ENCODE results near the gene CEP85. TPM values are rescaled to one million over a fixed set of nuclear protein-coding genes. Genes with fewer than 3 reads are reported as not detected.

Gene CEP85, protein sequence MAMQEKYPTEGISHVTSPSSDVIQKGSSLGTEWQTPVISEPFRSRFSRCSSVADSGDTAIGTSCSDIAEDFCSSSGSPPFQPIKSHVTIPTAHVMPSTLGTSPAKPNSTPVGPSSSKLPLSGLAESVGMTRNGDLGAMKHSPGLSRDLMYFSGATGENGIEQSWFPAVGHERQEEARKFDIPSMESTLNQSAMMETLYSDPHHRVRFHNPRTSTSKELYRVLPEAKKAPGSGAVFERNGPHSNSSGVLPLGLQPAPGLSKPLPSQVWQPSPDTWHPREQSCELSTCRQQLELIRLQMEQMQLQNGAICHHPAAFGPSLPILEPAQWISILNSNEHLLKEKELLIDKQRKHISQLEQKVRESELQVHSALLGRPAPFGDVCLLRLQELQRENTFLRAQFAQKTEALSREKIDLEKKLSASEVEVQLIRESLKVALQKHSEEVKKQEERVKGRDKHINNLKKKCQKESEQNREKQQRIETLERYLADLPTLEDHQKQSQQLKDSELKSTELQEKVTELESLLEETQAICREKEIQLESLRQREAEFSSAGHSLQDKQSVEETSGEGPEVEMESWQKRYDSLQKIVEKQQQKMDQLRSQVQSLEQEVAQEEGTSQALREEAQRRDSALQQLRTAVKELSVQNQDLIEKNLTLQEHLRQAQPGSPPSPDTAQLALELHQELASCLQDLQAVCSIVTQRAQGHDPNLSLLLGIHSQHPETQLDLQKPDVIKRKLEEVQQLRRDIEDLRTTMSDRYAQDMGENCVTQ
- 10 to 100 TPM; 30.3 to 32.6 TPM for total RNA-seq

DNA sequence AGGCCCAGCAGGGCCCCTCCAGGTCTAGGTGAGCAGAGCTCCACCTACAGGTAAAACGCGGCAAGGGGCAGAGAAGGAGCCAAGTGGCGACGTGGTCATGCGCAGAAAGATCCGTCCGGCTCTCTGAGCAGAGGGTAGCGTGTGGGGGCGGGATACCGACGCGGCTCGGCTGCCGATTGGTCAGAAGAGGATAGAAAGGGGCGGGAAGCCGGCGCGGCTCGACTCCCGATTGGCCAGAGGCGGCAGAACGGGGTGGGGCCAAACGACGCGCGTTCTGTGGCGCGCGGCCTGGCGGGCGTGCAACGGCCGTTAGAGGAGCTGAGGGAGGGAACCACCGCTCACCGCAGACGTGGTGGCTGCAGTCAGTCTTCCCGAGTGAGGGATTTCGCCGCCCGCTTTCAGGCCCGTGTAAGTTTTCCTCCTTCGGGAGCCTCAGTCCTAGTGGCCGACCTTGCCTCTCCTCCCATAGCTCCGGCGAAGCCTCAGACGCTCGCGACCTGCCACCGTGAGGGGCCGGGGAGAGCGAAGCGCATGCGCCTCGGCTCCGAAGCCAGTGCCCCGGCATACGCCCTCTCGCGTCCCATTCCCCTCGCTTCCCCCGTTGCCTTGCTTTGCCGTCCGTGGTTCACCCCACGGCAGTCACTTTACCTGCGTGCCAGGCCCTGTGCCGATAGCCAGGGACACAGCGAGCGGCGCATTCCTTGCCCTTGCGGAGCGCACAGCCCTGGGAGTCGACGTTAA lies at the start of gene CEP85:
Gene CEP85 (plus strand): TSS at position 298 of the 741 bp plus-strand sequence. CDS start 5,584 bp downstream, outside the sequence.
- peak within 1 kb of the TSS; percentile 96 for H3K4me3 Mint-ChIP-seq
- H3K27me3 Mint-ChIP-seq: no peaks in the 10 kb centered on the region
- H3K27ac Mint-ChIP-seq: peak within 1 kb of the TSS; percentile 86
- intact Hi-C loops (cut with micrococcal nuclease): loop anchor here (1.0 to 5.0 kb wide), 6 partner anchors 41 to 802 kb away; partner anchors contain the start of genes MACO1, PDIK1L and ZNF593
- H3K9me3 Mint-ChIP-seq: no peaks in the 10 kb centered on the region
- H3K36me3 Mint-ChIP-seq: peaks cover 10% of the 10 kb centered on the region
- POLR2A ChIA-PET: interaction anchor here (0.8 to 3.0 kb wide), 12 partner anchors 26 to 266 kb away, joined by 3 to 19 read pairs (median 4); partner anchors contain the start of genes C1orf232, PDIK1L, ZNF593 and ZNF593OS
- H3K4me1 Mint-ChIP-seq (ENCODE audit: low read depth): peaks cover 36% of the 10 kb centered on the region
- CTCF ChIA-PET: interaction anchor here (0.6 to 4.2 kb wide), 63 partner anchors 9 to 338 kb away, joined by 3 to 80 read pairs (median 5); partner anchors contain the start of genes C1orf232, CATSPER4, CD52 and DHDDS
- DNase-seq: peak; percentile 99

DNA sequence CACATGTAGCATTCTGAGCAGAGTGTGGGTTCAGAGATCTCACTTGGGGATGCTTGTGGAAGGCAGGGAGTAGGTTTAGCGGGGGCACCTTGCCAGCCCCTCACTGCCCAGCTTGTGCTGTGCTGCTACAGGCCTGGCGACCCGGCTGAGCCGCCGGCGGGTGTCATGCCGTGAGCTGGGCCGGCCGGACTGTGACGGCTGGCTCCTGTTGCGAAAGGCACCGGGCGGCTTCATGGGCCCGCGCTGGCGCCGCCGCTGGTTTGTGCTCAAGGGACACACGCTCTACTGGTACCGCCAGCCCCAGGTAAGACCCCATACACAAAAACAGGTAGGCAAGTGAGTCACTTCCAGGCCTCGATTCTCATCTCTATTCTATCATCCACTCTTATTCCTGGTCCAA lies 49.1 kb upstream of the CEP85 start:
- Mint-ChIP-seq H3K36me3 (no peaks in the 10 kb centered on the region), H3K27me3 (no peaks in the 10 kb centered on the region), H3K4me3 (no peak overlapping the region), H3K27ac (no peak overlapping the region), H3K9me3 (no peaks in the 10 kb centered on the region), H3K4me1 (ENCODE audit: low read depth) (peaks cover 5% of the 10 kb centered on the region)
- intact Hi-C loops (cut with micrococcal nuclease): no loop called here
- no peak for DNase-seq
- POLR2A ChIA-PET: no interaction called here
- CTCF ChIA-PET: no interaction called here

DNA sequence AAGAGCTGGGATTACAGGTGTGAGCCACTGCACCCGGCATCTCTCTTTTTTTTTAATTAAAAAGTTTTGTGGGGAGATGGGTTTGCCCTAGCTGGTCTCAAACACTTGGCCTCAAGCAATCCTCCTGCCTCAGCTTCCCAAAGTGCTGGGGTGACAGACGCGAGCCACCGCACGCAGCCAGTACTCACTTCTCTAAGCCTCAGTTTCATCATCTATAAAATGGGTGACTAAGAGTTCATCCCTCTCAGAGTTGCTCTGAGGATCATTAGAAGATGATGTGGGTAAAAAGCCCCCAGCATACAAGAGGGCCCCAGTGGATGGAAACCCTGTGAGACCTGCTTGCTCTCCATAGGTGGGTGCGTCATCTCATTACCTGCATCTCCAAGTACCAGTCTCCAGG lies 46.1 kb upstream of the CEP85 start:
- no peak overlapping the region for H3K4me3 Mint-ChIP-seq
- H3K27me3 Mint-ChIP-seq: no peaks in the 10 kb centered on the region
- no peak for DNase-seq
- CTCF ChIA-PET: interaction anchor here (1.3 kb wide), 1 partner anchor 26 kb away, joined by 3 read pairs; no protein-coding TSS in a partner anchor
- no peaks in the 10 kb centered on the region for H3K36me3 Mint-ChIP-seq
- POLR2A ChIA-PET: no interaction called here
- no peak overlapping the region for H3K27ac Mint-ChIP-seq
- H3K4me1 Mint-ChIP-seq (ENCODE audit: low read depth): peaks cover 7% of the 10 kb centered on the region
- no peaks in the 10 kb centered on the region for H3K9me3 Mint-ChIP-seq
- intact Hi-C loops (cut with micrococcal nuclease): no loop called here

DNA sequence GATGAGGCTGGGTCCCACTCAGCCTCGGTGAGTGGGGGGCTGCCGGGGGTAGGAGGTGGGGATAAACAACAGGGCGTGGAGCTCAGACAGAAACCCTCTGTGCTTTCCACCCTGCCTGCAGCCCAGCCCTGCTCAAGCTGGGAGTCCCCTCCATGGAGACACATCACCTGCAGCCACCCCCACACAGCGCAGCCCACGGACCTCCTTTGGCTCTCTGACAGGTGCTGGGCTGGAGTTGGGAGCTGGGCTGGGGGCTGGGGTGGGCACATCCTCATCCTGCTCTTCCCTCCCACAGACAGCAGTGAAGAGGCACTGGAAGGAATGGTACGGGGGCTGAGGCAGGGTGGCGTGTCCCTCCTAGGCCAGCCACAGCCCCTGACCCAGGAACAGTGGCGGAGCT lies 45.5 kb upstream of the CEP85 start:
- ChIA-PET CTCF (interaction anchor here (1.0 to 2.1 kb wide), 4 partner anchors 19 to 45 kb away, joined by 3 to 7 read pairs (median 4); partner anchors contain the start of genes CEP85 and ZNF593), POLR2A (no interaction called here)
- Mint-ChIP-seq H3K4me3 (no peak overlapping the region), H3K9me3 (no peaks in the 10 kb centered on the region), H3K27ac (no peak overlapping the region), H3K4me1 (ENCODE audit: low read depth) (peaks cover 7% of the 10 kb centered on the region), H3K36me3 (no peaks in the 10 kb centered on the region), H3K27me3 (no peaks in the 10 kb centered on the region)
- no peak for DNase-seq
- intact Hi-C loops (cut with micrococcal nuclease): no loop called here

DNA sequence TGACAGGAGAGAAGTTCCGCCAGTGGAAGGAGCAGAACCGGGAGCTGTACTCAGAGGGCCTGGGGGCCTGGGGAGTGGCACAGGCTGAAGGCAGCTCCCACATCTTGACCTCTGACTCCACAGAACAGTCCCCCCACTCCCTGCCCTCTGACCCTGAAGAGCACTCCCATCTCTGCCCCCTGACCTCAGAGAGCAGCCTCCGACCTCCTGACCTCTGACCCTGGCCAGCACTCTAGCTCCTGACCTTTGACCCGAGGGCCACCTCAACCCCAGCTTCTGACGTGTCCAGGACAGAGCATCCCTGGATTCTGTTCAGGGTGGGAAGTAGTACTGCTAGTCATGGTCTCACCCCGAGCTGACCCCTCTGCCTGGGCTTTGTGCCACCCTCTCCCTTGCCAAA lies 44.7 kb upstream of the CEP85 start:
- H3K27me3 Mint-ChIP-seq: no peaks in the 10 kb centered on the region
- H3K27ac Mint-ChIP-seq: no peak overlapping the region
- POLR2A ChIA-PET: no interaction called here
- no peaks in the 10 kb centered on the region for H3K9me3 Mint-ChIP-seq
- H3K36me3 Mint-ChIP-seq: no peaks in the 10 kb centered on the region
- CTCF ChIA-PET: interaction anchor here (1.0 to 2.1 kb wide), 5 partner anchors 20 to 133 kb away, joined by 3 to 7 read pairs (median 3); partner anchors contain the start of genes CEP85 and ZNF593
- intact Hi-C loops (cut with micrococcal nuclease): no loop called here
- H3K4me1 Mint-ChIP-seq (ENCODE audit: low read depth): peaks cover 10% of the 10 kb centered on the region
- DNase-seq: no peak
- no peak overlapping the region for H3K4me3 Mint-ChIP-seq

DNA sequence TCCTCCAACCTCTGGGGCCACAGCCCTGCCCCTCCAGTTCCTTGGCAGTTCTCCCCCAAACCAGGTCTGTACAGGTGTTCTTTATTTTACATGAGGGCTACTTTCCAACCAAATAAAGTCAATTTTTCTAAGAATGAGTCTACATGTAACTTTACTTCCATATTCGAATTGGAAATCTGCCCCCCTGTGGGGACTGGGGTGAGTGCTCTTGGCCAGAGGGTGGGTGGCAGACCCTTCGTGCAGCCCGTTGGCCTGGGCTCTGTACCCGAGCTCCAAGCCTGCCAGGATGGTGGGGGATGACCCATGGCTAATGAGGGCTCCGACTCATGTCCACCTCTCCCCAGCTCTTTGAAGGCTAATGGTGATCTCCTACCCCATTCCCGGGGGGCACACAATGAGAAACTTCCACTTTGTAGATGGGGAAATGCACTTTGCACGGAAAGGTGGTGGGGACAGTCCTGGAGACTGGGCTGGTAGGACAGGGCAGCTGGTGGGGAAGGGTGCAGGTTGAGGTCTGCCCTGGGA lies 44.2 kb upstream of the CEP85 start:
- ChIA-PET POLR2A (no interaction called here), CTCF (interaction anchor here (1.0 to 2.1 kb wide), 4 partner anchors 20 to 132 kb away, joined by 3 to 7 read pairs (median 4); partner anchors contain the start of genes CEP85 and ZNF593)
- Mint-ChIP-seq H3K4me3 (no peak overlapping the region), H3K36me3 (no peaks in the 10 kb centered on the region), H3K27me3 (no peaks in the 10 kb centered on the region), H3K9me3 (no peaks in the 10 kb centered on the region), H3K4me1 (ENCODE audit: low read depth) (peaks cover 10% of the 10 kb centered on the region), H3K27ac (no peak overlapping the region)
- no peak for DNase-seq
- intact Hi-C loops (cut with micrococcal nuclease): no loop called here

DNA sequence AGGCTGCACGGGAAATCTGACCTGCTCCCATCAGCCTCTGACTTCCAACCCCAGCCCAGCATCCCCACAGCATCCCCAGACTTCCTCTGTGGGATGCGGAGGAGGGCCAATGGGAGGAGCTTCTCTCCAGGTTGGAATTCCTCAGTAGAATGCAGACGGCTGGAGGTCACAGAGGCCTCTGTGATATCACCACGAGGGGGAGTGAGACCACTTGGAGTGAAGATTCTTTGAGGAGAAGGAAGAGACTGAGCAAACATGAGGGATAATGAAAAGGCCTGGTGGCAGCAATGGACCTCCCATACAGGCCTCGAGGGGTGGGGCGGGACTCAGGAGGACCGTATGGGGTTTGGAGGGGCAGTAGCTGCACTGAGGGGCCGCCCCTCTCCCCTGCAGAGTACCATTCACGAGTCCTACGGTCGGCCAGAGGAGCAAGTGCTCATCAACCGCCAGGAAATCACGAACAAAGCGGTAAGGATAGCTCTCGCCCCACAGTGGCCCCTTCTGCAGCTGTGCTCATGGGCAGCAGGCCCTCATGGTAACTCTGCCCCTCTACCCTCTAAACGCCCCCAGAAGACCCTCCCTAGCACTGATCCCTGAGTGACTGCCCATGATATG lies 43.5 kb upstream of the CEP85 start, which contains the start of gene CATSPER4:
Gene CATSPER4 (plus strand): TSS at position 230 of the 615 bp plus-strand sequence. CDS start 26 bp downstream, at position 256.
- no peak for DNase-seq
- peaks cover 10% of the 10 kb centered on the region for H3K4me1 Mint-ChIP-seq (ENCODE audit: low read depth)
- no peaks in the 10 kb centered on the region for H3K9me3 Mint-ChIP-seq
- intact Hi-C loops (cut with micrococcal nuclease): no loop called here
- H3K27ac Mint-ChIP-seq: no peak within 1 kb of the TSS
- H3K36me3 Mint-ChIP-seq: no peaks in the 10 kb centered on the region
- CTCF ChIA-PET: interaction anchor here (2.1 to 2.4 kb wide), 2 partner anchors 21 to 44 kb away, joined by 7 to 10 read pairs; partner anchors contain the start of genes CEP85 and ZNF593
- H3K4me3 Mint-ChIP-seq: no peak within 1 kb of the TSS
- POLR2A ChIA-PET: no interaction called here
- no peaks in the 10 kb centered on the region for H3K27me3 Mint-ChIP-seq

DNA sequence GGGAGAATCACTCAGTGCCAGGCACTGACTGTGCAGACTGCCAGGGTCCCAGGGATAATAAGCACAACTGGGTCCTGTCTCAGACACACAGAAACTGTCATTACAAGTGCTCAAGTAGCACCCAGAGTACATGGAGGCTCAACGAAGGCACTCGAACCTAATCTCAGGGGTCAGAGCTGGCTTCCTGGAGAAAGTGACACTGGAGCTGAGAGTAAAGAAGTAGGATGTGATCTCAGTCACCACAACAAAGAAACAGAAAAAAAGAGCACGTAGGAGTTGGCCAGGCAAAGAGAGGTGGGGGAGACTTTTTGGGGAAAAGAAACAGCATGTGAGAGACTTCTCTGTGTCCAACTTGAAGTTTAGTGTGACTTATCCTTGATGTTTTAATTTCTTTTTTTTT lies 42.3 kb upstream of the CEP85 start:
- no peak overlapping the region for H3K4me3 Mint-ChIP-seq
- DNase-seq: peak; percentile 41
- H3K36me3 Mint-ChIP-seq: no peaks in the 10 kb centered on the region
- H3K9me3 Mint-ChIP-seq: no peaks in the 10 kb centered on the region
- no peak overlapping the region for H3K27ac Mint-ChIP-seq
- no peaks in the 10 kb centered on the region for H3K27me3 Mint-ChIP-seq
- POLR2A ChIA-PET: no interaction called here
- intact Hi-C loops (cut with micrococcal nuclease): no loop called here
- peaks cover 10% of the 10 kb centered on the region for H3K4me1 Mint-ChIP-seq (ENCODE audit: low read depth)
- CTCF ChIA-PET: interaction anchor here (0.8 to 2.4 kb wide), 2 partner anchors 43 to 130 kb away, joined by 3 to 10 read pairs; partner anchors contain the start of gene CEP85

DNA sequence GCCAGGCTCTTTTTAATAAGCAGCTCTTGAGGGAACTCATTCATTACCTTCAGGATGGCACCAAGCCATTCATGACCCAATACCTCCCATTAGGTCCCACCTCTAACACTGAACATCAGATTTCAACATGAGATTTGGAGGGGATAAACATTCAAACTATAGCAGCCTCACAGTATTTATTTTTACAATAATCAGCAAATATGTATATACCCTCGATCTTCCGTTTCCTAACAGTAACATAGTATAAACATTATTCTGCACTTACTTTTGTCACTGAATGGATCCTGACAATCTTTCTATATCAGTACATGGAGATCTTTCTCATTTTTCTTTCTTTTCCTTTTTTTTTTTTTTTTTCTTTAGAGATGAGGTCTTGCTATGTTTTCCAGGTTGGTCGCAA lies 38.2 kb upstream of the CEP85 start:
- no peaks in the 10 kb centered on the region for H3K9me3 Mint-ChIP-seq
- H3K4me1 Mint-ChIP-seq (ENCODE audit: low read depth): peaks cover 16% of the 10 kb centered on the region
- H3K27ac Mint-ChIP-seq: no peak overlapping the region
- ChIA-PET CTCF (interaction anchor here (1.7 kb wide), 1 partner anchor 38 kb away, joined by 7 read pairs; the partner anchor contains the start of gene CEP85), POLR2A (no interaction called here)
- H3K36me3 Mint-ChIP-seq: no peaks in the 10 kb centered on the region
- H3K4me3 Mint-ChIP-seq: no peak overlapping the region
- no peak for DNase-seq
- intact Hi-C loops (cut with micrococcal nuclease): no loop called here
- no peaks in the 10 kb centered on the region for H3K27me3 Mint-ChIP-seq

DNA sequence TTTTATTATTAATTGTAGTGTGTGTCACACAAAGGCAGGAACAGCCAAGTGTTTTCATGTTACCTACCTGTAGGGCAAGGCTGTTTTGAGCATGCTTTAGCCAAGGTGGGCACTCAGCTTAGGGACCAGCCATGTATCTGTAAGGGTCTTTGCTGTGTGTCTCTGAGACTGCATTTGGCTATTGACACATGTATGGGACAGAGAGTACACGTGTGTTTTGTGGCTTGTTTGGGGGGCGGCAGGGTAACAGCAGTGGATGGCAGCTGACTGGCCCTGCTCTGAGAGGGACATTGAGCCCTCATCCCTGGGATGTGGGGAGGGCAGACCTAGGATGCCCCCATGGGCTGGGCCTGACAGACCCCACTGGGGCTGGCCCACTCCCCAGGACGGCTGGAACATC lies 36.7 kb upstream of the CEP85 start:
- POLR2A ChIA-PET: no interaction called here
- intact Hi-C loops (cut with micrococcal nuclease): no loop called here
- no peaks in the 10 kb centered on the region for H3K9me3 Mint-ChIP-seq
- no peak overlapping the region for H3K27ac Mint-ChIP-seq
- DNase-seq: no peak
- H3K27me3 Mint-ChIP-seq: no peaks in the 10 kb centered on the region
- no peak overlapping the region for H3K4me3 Mint-ChIP-seq
- CTCF ChIA-PET: interaction anchor here (1.7 kb wide), 1 partner anchor 36 kb away, joined by 7 read pairs; the partner anchor contains the start of gene CEP85
- no peaks in the 10 kb centered on the region for H3K36me3 Mint-ChIP-seq
- peaks cover 24% of the 10 kb centered on the region for H3K4me1 Mint-ChIP-seq (ENCODE audit: low read depth)

DNA sequence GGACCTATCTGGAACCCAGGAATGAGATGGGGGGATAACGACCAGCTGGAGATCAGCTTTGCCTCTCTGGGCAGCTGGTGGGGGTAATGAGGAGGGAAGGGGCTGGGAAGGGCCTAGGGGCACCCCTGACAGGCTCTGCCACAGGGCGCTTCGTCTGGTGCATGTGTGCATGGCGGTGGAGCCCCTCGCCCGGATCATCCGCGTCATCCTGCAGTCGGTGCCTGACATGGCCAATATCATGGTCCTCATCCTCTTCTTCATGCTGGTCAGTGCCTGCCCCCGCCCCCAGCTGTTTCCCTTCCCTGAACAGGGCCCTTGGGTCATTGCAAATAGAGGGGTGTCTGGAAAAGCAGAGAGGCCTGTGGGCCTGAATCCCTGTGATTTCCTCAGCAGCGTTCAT lies 36.2 kb upstream of the CEP85 start:
- CTCF ChIA-PET: interaction anchor here (1.3 to 1.7 kb wide), 2 partner anchors 37 to 53 kb away, joined by 3 read pairs; no protein-coding TSS in a partner anchor
- DNase-seq: no peak
- peaks cover 28% of the 10 kb centered on the region for H3K4me1 Mint-ChIP-seq (ENCODE audit: low read depth)
- H3K36me3 Mint-ChIP-seq: no peaks in the 10 kb centered on the region
- intact Hi-C loops (cut with micrococcal nuclease): no loop called here
- no peaks in the 10 kb centered on the region for H3K27me3 Mint-ChIP-seq
- POLR2A ChIA-PET: no interaction called here
- no peaks in the 10 kb centered on the region for H3K9me3 Mint-ChIP-seq
- no peak overlapping the region for H3K4me3 Mint-ChIP-seq
- H3K27ac Mint-ChIP-seq: no peak overlapping the region

All from activated CD4-positive, alpha-beta memory T cell treated with anti-CD3 and anti-CD28 coated beads for 36 hours (primary cell).